Regular cardiac myocyte (primary cell): Measurements from ENCODE around the gene SRSF2. TPM values are rescaled to one million over a fixed set of nuclear protein-coding genes. Genes with fewer than 3 reads are reported as not detected.

ENCODE experiments used
- total RNA-seq: library from RNA; depleted of rRNA; stranded (reverse); fragments of >200 nt; gene quantifications from 2 replicates; pipeline ENCODE4 v1.2.3, GENCODE V29; 2014

The SRSF2 gene
- total RNA-seq: 82.3 and 204 TPM in 2 replicates

GRCh38 chr17:76737082-76737675 lies at the start of gene SRSF2:
SRSF2 (minus strand) TSS chr17:76737331; CDS start chr17:76737160, 171 bp downstream.

GRCh38 chr17:76737676-76738467 lies 741 bp upstream of the SRSF2 start, which contains the start of gene MFSD11:
MFSD11 (plus strand) TSS chr17:76738119; CDS start chr17:76738353, 234 bp downstream.

GRCh38 chr17:76726776-76727718 lies 10.1 kb downstream of the SRSF2 start, which contains the start of gene METTL23:
METTL23 (plus strand) TSS chr17:76726839; CDS start chr17:76729711, 2,872 bp downstream.

GRCh38 chr17:76726231-76726775 lies 10.8 kb downstream of the SRSF2 start, which contains the start of gene JMJD6:
JMJD6 (minus strand) TSS chr17:76726606; CDS start chr17:76726475, 131 bp downstream.

GRCh38 chr17:76710863-76711611 lies 26.1 kb downstream of the SRSF2 start, which contains the start of gene MXRA7:
MXRA7 (minus strand) TSS chr17:76710965; CDS start chr17:76710946, 19 bp downstream.

Other genes with a start within 250 kb of the SRSF2 start
- gene RHBDF2, start 235.9 kb downstream of the SRSF2 start, total RNA-seq: 3.1 and 8.2 TPM in 2 replicates
- 25.1 and 65.4 TPM in 2 replicates for gene CYGB, start 199.6 kb downstream of the SRSF2 start, total RNA-seq
- 1.9 and 11.0 TPM in 2 replicates for gene PRCD, start 197.3 kb downstream of the SRSF2 start, total RNA-seq
- 0.96 and 1.1 TPM in 2 replicates for gene ST6GALNAC2, start 151.5 kb downstream of the SRSF2 start, total RNA-seq
- gene ST6GALNAC1, start 93.6 kb downstream of the SRSF2 start, total RNA-seq: not detected in 2 replicates
- gene MXRA7, start 26.4 kb downstream of the SRSF2 start, total RNA-seq: 267 and 920 TPM in 2 replicates
- gene JMJD6, start 10.7 kb downstream of the SRSF2 start, total RNA-seq: 36.1 and 46.8 TPM in 2 replicates
- 25.5 and 25.7 TPM in 2 replicates for gene METTL23, start 10.5 kb downstream of the SRSF2 start, total RNA-seq
- gene MFSD11, start 788 bp upstream of the SRSF2 start, total RNA-seq: 24.3 and 36.1 TPM in 2 replicates
- 0.28 and 0.38 TPM in 2 replicates for gene MGAT5B, start 131.1 kb upstream of the SRSF2 start, total RNA-seq